HCT116 (cell line): Measurements from ENCODE around the gene KCNK16. TPM values are rescaled to one million over a fixed set of nuclear protein-coding genes. Genes with fewer than 3 reads are reported as not detected.

ENCODE experiments used
- ATAC-seq: fragments of 200-7000 bp; cut with Tn5 transposase; 2 replicates; pipeline ENCODE4 v1.9.1; 2020; ENCODE audit warnings: mild to moderate bottlenecking, moderate library complexity
- BruUV-seq: library from RNA; stranded (reverse); fragments of 400-500 nt; replicated peaks from 2 replicates; lab custom pipeline; 2021; lab: Mats Ljungman, UMichigan
- CTCF ChIA-PET: fragments of 300-600 bp; sonication (Branson Sonifier 250); formaldehyde crosslinking; loops from one replicate; lab custom pipeline; 2021; ENCODE audit warnings: antibody characterized with exemption; lab: Charles Lee
- POLR2A ChIA-PET: fragments of 300-600, 350-600 bp; sonication (Branson Sonifier 250); formaldehyde crosslinking; loops from one replicate; lab custom pipeline; 2021; ENCODE audit warnings: antibody characterized with exemption; lab: Charles Lee
- RAD21 ChIA-PET, 2 experiments: fragments of 300-600 bp; sonication (Branson Sonifier 250); formaldehyde crosslinking; loops; one replicate each; lab custom pipeline; 2023; ENCODE audit warnings: low total read pairs in 2 of 2; ENCODE audit not compliant: uncharacterized antibody in 2 of 2, unreplicated experiment in 2 of 2, low non-redundant PET in 1 of 2; lab: Charles Lee
- DNase-seq: peaks from one replicate; pipeline ENCODE4 v3.0.0-alpha.2; 2010; ENCODE audit warnings: low read depth, low spot score
- H2AFZ ChIP-seq: fragments of 200-600 bp; shearing (Covaris generic), sonication (generic); 2 replicates; pipeline ENCODE4 v1.6.1; 2017; ENCODE audit warnings: low read depth, mixed run types, mixed read lengths, antibody characterized with exemption, low read length; ENCODE audit not compliant: poor library complexity, severe bottlenecking
- H3K27ac ChIP-seq: 2 replicates; pipeline ENCODE4 v1.5.1; 2012; ENCODE audit warnings: low read depth, low read length
- H3K27me3 ChIP-seq: fragments of 200-600 bp; sonication (generic); 2 replicates; pipeline ENCODE4 v1.6.1; 2016; ENCODE audit warnings: mixed run types, low read length, mixed read lengths; ENCODE audit not compliant: insufficient read depth
- H3K36me3 ChIP-seq, 2 experiments: fragments of 200-500 bp in 1 of 2; fragments of 200-600 bp in 1 of 2; sonication (Bioruptor generic) in 1 of 2; sonication (generic) in 1 of 2; 2 replicates each; pipeline versions ENCODE4 v1.5.1 to v1.6.1; 2014 to 2016; ENCODE audit warnings: low read length in 2 of 2, inconsistent platforms in 1 of 2, mixed read lengths in 1 of 2, mixed run types in 1 of 2; ENCODE audit not compliant: insufficient read depth in 2 of 2, control insufficient read depth in 1 of 2
- H3K4me1 ChIP-seq, 2 experiments: fragments of 200-600 bp in 1 of 2; sonication (generic) in 1 of 2; 2 replicates each; pipeline versions ENCODE4 v1.5.1 to v1.6.1; 2012 to 2017; ENCODE audit warnings: low read length in 2 of 2, inconsistent platforms in 1 of 2, mild to moderate bottlenecking in 1 of 2, mixed read lengths in 1 of 2, mixed run types in 1 of 2, moderate library complexity in 1 of 2; ENCODE audit not compliant: insufficient read depth in 2 of 2, control insufficient read depth in 1 of 2
- H3K4me2 ChIP-seq: fragments of 200-600 bp; sonication (generic); 2 replicates; pipeline ENCODE4 v1.6.1; 2017; ENCODE audit warnings: mixed run types, low read length, mixed read lengths
- H3K4me3 ChIP-seq, 2 experiments: fragments of 200-600 bp in 1 of 2; sonication (generic) in 1 of 2; replicated peaks in 1 of 2; 2 replicates each; pipeline ENCODE4 v1.5.1; 2011 to 2016; ENCODE audit warnings: low read length in 2 of 2, control low read depth in 1 of 2, low read depth in 1 of 2, mild to moderate bottlenecking in 1 of 2, mixed read lengths in 1 of 2, mixed run types in 1 of 2
- H3K79me2 ChIP-seq: fragments of 200-600 bp; sonication (generic); 2 replicates; pipeline ENCODE4 v1.6.1; 2017; ENCODE audit warnings: mild to moderate bottlenecking, mixed run types, low read length, moderate library complexity, mixed read lengths; ENCODE audit not compliant: insufficient read depth
- H3K9ac ChIP-seq: fragments of 200-600 bp; sonication (generic); 2 replicates; pipeline ENCODE4 v1.6.1; 2016; ENCODE audit warnings: low read length, mixed read lengths
- H3K9me2 ChIP-seq: fragments of 200-600 bp; sonication (generic), shearing (Covaris generic); 2 replicates; pipeline ENCODE4 v1.6.1; 2017; ENCODE audit warnings: mixed run types, mild to moderate bottlenecking, moderate library complexity; ENCODE audit not compliant: insufficient read depth
- H3K9me3 ChIP-seq, 2 experiments: fragments of 200-500 bp in 1 of 2; fragments of 200-600 bp in 1 of 2; sonication (Bioruptor generic) in 1 of 2; sonication (generic) in 1 of 2; 2 replicates each; pipeline ENCODE4 v1.6.1; 2014 to 2017; ENCODE audit warnings: low read length in 2 of 2, mixed read lengths in 2 of 2, inconsistent platforms in 1 of 2, low read depth in 1 of 2, mild to moderate bottlenecking in 1 of 2, mixed run types in 1 of 2, moderate library complexity in 1 of 2; ENCODE audit not compliant: control insufficient read depth in 1 of 2, insufficient read depth in 1 of 2
- H4K20me1 ChIP-seq: fragments of 200-600 bp; sonication (generic), shearing (Covaris generic); 2 replicates; pipeline ENCODE4 v1.6.1; 2017; ENCODE audit warnings: mixed run types, mild to moderate bottlenecking, moderate library complexity; ENCODE audit not compliant: insufficient read depth
- CBX3 ChIP-seq: IDR thresholded peaks from 2 replicates; pipeline ENCODE4 v1.6.1; 2012; ENCODE audit warnings: low read depth
- CEBPB ChIP-seq: IDR thresholded peaks from 2 replicates; pipeline ENCODE4 v1.6.1; 2012; ENCODE audit warnings: low read depth
- EZH2 ChIP-seq: fragments of 200-600 bp; sonication (generic); IDR thresholded peaks from 2 replicates; pipeline ENCODE4 v1.6.1; 2017; ENCODE audit warnings: antibody characterized with exemption, mixed run types
- EZH2phosphoT487 ChIP-seq: fragments of 200-600 bp; IDR thresholded peaks from 2 replicates; pipeline ENCODE4 v1.6.1; 2018; ENCODE audit warnings: antibody characterized with exemption, borderline replicate concordance
- FOSL1 ChIP-seq: IDR thresholded peaks from 2 replicates; pipeline ENCODE4 v1.6.1; 2012; ENCODE audit warnings: low read depth
- POLR2AphosphoS5 ChIP-seq: IDR thresholded peaks from 2 replicates; pipeline ENCODE4 v1.6.1; 2011; ENCODE audit warnings: mild to moderate bottlenecking, low read depth, low read length, moderate library complexity
- RAD21 ChIP-seq: IDR thresholded peaks from 2 replicates; pipeline ENCODE4 v1.6.1; 2012; ENCODE audit warnings: low read depth, mild to moderate bottlenecking
- SIN3A ChIP-seq: IDR thresholded peaks from 2 replicates; pipeline ENCODE4 v1.6.1; 2012; ENCODE audit warnings: low read depth
- SP1 ChIP-seq: IDR thresholded peaks from 2 replicates; pipeline ENCODE4 v1.6.1; 2012; ENCODE audit warnings: low read depth
- SRF ChIP-seq: IDR thresholded peaks from 2 replicates; pipeline ENCODE4 v1.6.1; 2012; ENCODE audit warnings: low read depth
- TCF7L2 ChIP-seq: IDR thresholded peaks from 2 replicates; pipeline ENCODE4 v1.7.0; 2011; ENCODE audit warnings: borderline replicate concordance, inconsistent platforms; ENCODE audit not compliant: insufficient read depth, insufficient read length; ENCODE audit errors: extremely low read depth
- YY1 ChIP-seq: IDR thresholded peaks from 2 replicates; pipeline ENCODE4 v1.6.1; 2011; ENCODE audit warnings: low read length, low read depth, moderate library complexity, mild to moderate bottlenecking; ENCODE audit not compliant: insufficient replicate concordance; ENCODE audit errors: extremely low read depth
- ZFX ChIP-seq: fragments of 450-650 bp; IDR thresholded peaks from 2 replicates; pipeline ENCODE4 v1.6.1; 2017
- ZNF274 ChIP-seq: fragments of 200-500 bp; sonication (Bioruptor generic); IDR thresholded peaks from 2 replicates; pipeline ENCODE4 v1.6.1; 2014; ENCODE audit warnings: mild to moderate bottlenecking, low read depth, low read length, inconsistent platforms
- intact Hi-C: fragments of 100-400 bp; cut with micrococcal nuclease; formaldehyde crosslinking; loops from 2 replicates; pipeline ENCODE4 v1.10.0; 2022
- total RNA-seq: library from RNA; stranded (reverse); gene quantifications from one replicate; pipeline ENCODE4 v1.2.1, GENCODE V29; 2021; ENCODE audit not compliant: unreplicated experiment
- TF ChIP-seq, protein P1 (sequence below), 3 experiments: fragments of 200-600 bp in 1 of 3; sonication (generic) in 1 of 3; IDR thresholded peaks in 2 of 3; conservative IDR thresholded peaks in 1 of 3; 2 replicates each; pipeline ENCODE4 v1.5.1; 2012 to 2017; ENCODE audit warnings: low read depth in 2 of 3, low read length in 2 of 3, antibody characterized with exemption in 1 of 3, borderline replicate concordance in 1 of 3, control low read depth in 1 of 3, mild to moderate bottlenecking in 1 of 3, mixed read lengths in 1 of 3, mixed run types in 1 of 3, moderate library complexity in 1 of 3; ENCODE audit not compliant: insufficient read depth in 1 of 3
- TF ChIP-seq, protein P2 (sequence below): IDR thresholded peaks from 2 replicates; pipeline ENCODE4 v1.6.1; 2012; ENCODE audit warnings: low read depth

KCNK16 gene
- total RNA-seq, 1 experiment from 2014 or later, result not detected

- DNase-seq, result no peak
- no peak overlapping the region for H2AFZ ChIP-seq
- H3K79me2 ChIP-seq, result no peaks in the 10 kb centered on the region
- no peaks in the 10 kb centered on the region for H4K20me1 ChIP-seq
- no peak overlapping the region for H3K27ac ChIP-seq
- ChIA-PET POLR2A (no interaction called here), RAD21 (no interaction called here), CTCF (no interaction called here)
- no TSS peak for BruUV-seq
- no peak overlapping the region for H3K4me3 ChIP-seq
- TF ChIP-seq RAD21, result no peak
- no peak for TF ChIP-seq ZNF274
- TF ChIP-seq, protein P1, sequence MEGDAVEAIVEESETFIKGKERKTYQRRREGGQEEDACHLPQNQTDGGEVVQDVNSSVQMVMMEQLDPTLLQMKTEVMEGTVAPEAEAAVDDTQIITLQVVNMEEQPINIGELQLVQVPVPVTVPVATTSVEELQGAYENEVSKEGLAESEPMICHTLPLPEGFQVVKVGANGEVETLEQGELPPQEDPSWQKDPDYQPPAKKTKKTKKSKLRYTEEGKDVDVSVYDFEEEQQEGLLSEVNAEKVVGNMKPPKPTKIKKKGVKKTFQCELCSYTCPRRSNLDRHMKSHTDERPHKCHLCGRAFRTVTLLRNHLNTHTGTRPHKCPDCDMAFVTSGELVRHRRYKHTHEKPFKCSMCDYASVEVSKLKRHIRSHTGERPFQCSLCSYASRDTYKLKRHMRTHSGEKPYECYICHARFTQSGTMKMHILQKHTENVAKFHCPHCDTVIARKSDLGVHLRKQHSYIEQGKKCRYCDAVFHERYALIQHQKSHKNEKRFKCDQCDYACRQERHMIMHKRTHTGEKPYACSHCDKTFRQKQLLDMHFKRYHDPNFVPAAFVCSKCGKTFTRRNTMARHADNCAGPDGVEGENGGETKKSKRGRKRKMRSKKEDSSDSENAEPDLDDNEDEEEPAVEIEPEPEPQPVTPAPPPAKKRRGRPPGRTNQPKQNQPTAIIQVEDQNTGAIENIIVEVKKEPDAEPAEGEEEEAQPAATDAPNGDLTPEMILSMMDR (IDR thresholded peaks at IDR 0.05 in 2 of 3, conservative IDR thresholded peaks at IDR 0.05 in 1 of 3; ENCODE audit: borderline replicate concordance in 1 of 3, insufficient read depth in 1 of 3, low read depth in 2 of 3, low read length in 2 of 3), result no peak
- no peak for TF ChIP-seq YY1
- no peak for TF ChIP-seq SP1
- TF ChIP-seq EZH2phosphoT487, result no peak
- TF ChIP-seq SRF, result no peak
- no peak for TF ChIP-seq CBX3
- TF ChIP-seq, protein P2, sequence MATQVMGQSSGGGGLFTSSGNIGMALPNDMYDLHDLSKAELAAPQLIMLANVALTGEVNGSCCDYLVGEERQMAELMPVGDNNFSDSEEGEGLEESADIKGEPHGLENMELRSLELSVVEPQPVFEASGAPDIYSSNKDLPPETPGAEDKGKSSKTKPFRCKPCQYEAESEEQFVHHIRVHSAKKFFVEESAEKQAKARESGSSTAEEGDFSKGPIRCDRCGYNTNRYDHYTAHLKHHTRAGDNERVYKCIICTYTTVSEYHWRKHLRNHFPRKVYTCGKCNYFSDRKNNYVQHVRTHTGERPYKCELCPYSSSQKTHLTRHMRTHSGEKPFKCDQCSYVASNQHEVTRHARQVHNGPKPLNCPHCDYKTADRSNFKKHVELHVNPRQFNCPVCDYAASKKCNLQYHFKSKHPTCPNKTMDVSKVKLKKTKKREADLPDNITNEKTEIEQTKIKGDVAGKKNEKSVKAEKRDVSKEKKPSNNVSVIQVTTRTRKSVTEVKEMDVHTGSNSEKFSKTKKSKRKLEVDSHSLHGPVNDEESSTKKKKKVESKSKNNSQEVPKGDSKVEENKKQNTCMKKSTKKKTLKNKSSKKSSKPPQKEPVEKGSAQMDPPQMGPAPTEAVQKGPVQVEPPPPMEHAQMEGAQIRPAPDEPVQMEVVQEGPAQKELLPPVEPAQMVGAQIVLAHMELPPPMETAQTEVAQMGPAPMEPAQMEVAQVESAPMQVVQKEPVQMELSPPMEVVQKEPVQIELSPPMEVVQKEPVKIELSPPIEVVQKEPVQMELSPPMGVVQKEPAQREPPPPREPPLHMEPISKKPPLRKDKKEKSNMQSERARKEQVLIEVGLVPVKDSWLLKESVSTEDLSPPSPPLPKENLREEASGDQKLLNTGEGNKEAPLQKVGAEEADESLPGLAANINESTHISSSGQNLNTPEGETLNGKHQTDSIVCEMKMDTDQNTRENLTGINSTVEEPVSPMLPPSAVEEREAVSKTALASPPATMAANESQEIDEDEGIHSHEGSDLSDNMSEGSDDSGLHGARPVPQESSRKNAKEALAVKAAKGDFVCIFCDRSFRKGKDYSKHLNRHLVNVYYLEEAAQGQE, result no peak
- TF ChIP-seq FOSL1, result no peak
- no peak for TF ChIP-seq TCF7L2
- TF ChIP-seq SIN3A, result no peak
- TF ChIP-seq ZFX, result no peak
- no peak for TF ChIP-seq EZH2
- TF ChIP-seq CEBPB, result no peak
- no peak for TF ChIP-seq POLR2AphosphoS5
- H3K27me3 ChIP-seq, result no peaks in the 10 kb centered on the region
- H3K9me2 ChIP-seq, result no peaks in the 10 kb centered on the region
- no peak overlapping the region for H3K9ac ChIP-seq
- H3K4me2 ChIP-seq, result no peak overlapping the region
- no peaks in the 10 kb centered on the region for H3K4me1 ChIP-seq
- no peak for ATAC-seq
- H3K36me3 ChIP-seq, result no peaks in the 10 kb centered on the region
- intact Hi-C loops, result no loop called here
- H3K9me3 ChIP-seq, result no peaks in the 10 kb centered on the region
These were observed 54.3 kb downstream of the KCNK16 start for GRCh38 chr6:39268171-39268570.
